Neuron (in vitro differentiated cells): ENCODE measurements around the gene MAMDC2.
"Not testable (repeated sequence)": the region's sequence is repeated elsewhere in the genome, so short reads cannot be mapped to it uniquely, and the experiment has no call there.

Experiments used
- H2AFZ ChIP-seq: one replicate; pipeline ENCODE4 v1.6.1; 2013; ENCODE audit warnings: low read depth, mild to moderate bottlenecking, inconsistent platforms, low read length, moderate library complexity
- H3K27me3 ChIP-seq: one replicate; pipeline ENCODE4 v1.6.1; 2013; ENCODE audit warnings: low read length; ENCODE audit not compliant: insufficient read depth
- H3K36me3 ChIP-seq: one replicate; pipeline ENCODE4 v1.6.1; 2013; ENCODE audit warnings: low read length; ENCODE audit not compliant: insufficient read depth
- H3K4me1 ChIP-seq: one replicate; pipeline ENCODE4 v1.6.1; 2013; ENCODE audit warnings: low read length; ENCODE audit not compliant: insufficient read depth
- H3K4me3 ChIP-seq: 2 replicates; pipeline ENCODE4 v1.5.1; 2013; ENCODE audit warnings: mild to moderate bottlenecking, low read length, moderate library complexity
- H3K9me3 ChIP-seq: one replicate; pipeline ENCODE4 v1.6.1; 2013; ENCODE audit warnings: low read length

The MAMDC2 gene

GRCh38 chr9:70013598-70014196 is 30.0 kb upstream of the MAMDC2 start:
- Histone ChIP-seq H3K4me3 (no peak overlapping the region), H2AFZ (no peak overlapping the region), H3K27me3 (no peaks in the 10 kb centered on the region), H3K9me3 (no peaks in the 10 kb centered on the region), H3K36me3 (no peaks in the 10 kb centered on the region), H3K4me1 (no peaks in the 10 kb centered on the region)

- H3K9me3 ChIP-seq, result no peaks in the 10 kb centered on the region
- no peaks in the 10 kb centered on the region for H3K27me3 ChIP-seq
- no peaks in the 10 kb centered on the region for H3K4me1 ChIP-seq
- no peak overlapping the region for H2AFZ ChIP-seq
- no peak overlapping the region for H3K4me3 ChIP-seq
- no peaks in the 10 kb centered on the region for H3K36me3 ChIP-seq
These were observed 28.5 kb upstream of the MAMDC2 start for GRCh38 chr9:70015099-70015498.

- no peaks in the 10 kb centered on the region for H3K27me3 ChIP-seq
- H2AFZ ChIP-seq, result no peak overlapping the region
- H3K9me3 ChIP-seq, result no peaks in the 10 kb centered on the region
- H3K4me1 ChIP-seq, result peaks cover 2% of the 10 kb centered on the region
- no peak overlapping the region for H3K4me3 ChIP-seq
- H3K36me3 ChIP-seq, result no peaks in the 10 kb centered on the region
These were observed 23.4 kb upstream of the MAMDC2 start for GRCh38 chr9:70020217-70020616.

- Histone ChIP-seq H3K9me3 (no peaks in the 10 kb centered on the region), H3K36me3 (no peaks in the 10 kb centered on the region), H3K4me3 (no peak overlapping the region), H2AFZ (no peak overlapping the region), H3K27me3 (no peaks in the 10 kb centered on the region), H3K4me1 (peaks cover 2% of the 10 kb centered on the region)
These were observed 22.6 kb upstream of the MAMDC2 start for GRCh38 chr9:70020991-70021571.

GRCh38 chr9:70028287-70028686 is 15.4 kb upstream of the MAMDC2 start:
- H2AFZ ChIP-seq, result no peak overlapping the region
- no peaks in the 10 kb centered on the region for H3K4me1 ChIP-seq
- no peaks in the 10 kb centered on the region for H3K36me3 ChIP-seq
- peaks cover 3% of the 10 kb centered on the region for H3K27me3 ChIP-seq
- H3K9me3 ChIP-seq, result no peaks in the 10 kb centered on the region
- H3K4me3 ChIP-seq, result no peak overlapping the region

- no peak overlapping the region for H3K4me3 ChIP-seq
- H3K36me3 ChIP-seq, result no peaks in the 10 kb centered on the region
- H3K4me1 ChIP-seq, result peaks cover 15% of the 10 kb centered on the region
- peaks cover 5% of the 10 kb centered on the region for H3K27me3 ChIP-seq
- no peak overlapping the region for H2AFZ ChIP-seq
- no peaks in the 10 kb centered on the region for H3K9me3 ChIP-seq
These were observed 13.5 kb upstream of the MAMDC2 start for GRCh38 chr9:70030156-70030555.

GRCh38 chr9:70031141-70031545 is 12.5 kb upstream of the MAMDC2 start:
- Histone ChIP-seq H3K4me3 (no peak overlapping the region), H3K9me3 (no peaks in the 10 kb centered on the region)

GRCh38 chr9:70034271-70034711 is 9.4 kb upstream of the MAMDC2 start:
- H3K36me3 ChIP-seq, result no peaks in the 10 kb centered on the region
- H3K4me1 ChIP-seq, result peaks cover 15% of the 10 kb centered on the region
- no peak overlapping the region for H2AFZ ChIP-seq
- H3K9me3 ChIP-seq, result no peaks in the 10 kb centered on the region
- H3K27me3 ChIP-seq, result peaks cover 2% of the 10 kb centered on the region
- H3K4me3 ChIP-seq, result no peak overlapping the region

More at GRCh38 chr9:70031141-70031545, 12.5 kb upstream of the MAMDC2 start:
- Histone ChIP-seq H3K36me3 (no peaks in the 10 kb centered on the region), H3K4me1 (peaks cover 15% of the 10 kb centered on the region), H2AFZ (no peak overlapping the region), H3K27me3 (peaks cover 5% of the 10 kb centered on the region)

GRCh38 chr9:70035691-70036090 is 8.0 kb upstream of the MAMDC2 start:
- H3K4me1 ChIP-seq, result peaks cover 15% of the 10 kb centered on the region
- H2AFZ ChIP-seq, result no peak overlapping the region
- H3K27me3 ChIP-seq, result peaks cover 7% of the 10 kb centered on the region
- no peaks in the 10 kb centered on the region for H3K9me3 ChIP-seq
- H3K4me3 ChIP-seq, result no peak overlapping the region
- H3K36me3 ChIP-seq, result no peaks in the 10 kb centered on the region

GRCh38 chr9:70036641-70037040 is 7.0 kb upstream of the MAMDC2 start:
- Histone ChIP-seq H3K27me3 (peaks cover 7% of the 10 kb centered on the region), H3K9me3 (no peaks in the 10 kb centered on the region), H3K4me3 (no peak overlapping the region), H3K4me1 (peaks cover 15% of the 10 kb centered on the region), H2AFZ (no peak overlapping the region), H3K36me3 (no peaks in the 10 kb centered on the region)

GRCh38 chr9:70038171-70038621 is 5.5 kb upstream of the MAMDC2 start:
- H3K4me3 ChIP-seq, H2AFZ ChIP-seq, H3K36me3 ChIP-seq, H3K9me3 ChIP-seq: not testable (repeated sequence)
- Histone ChIP-seq H3K4me1 (peaks cover 18% of the 10 kb centered on the region), H3K27me3 (peaks cover 20% of the 10 kb centered on the region)

GRCh38 chr9:70040376-70040903 is 3.2 kb upstream of the MAMDC2 start:
- H3K4me3 ChIP-seq, result no peak overlapping the region
- peaks cover 36% of the 10 kb centered on the region for H3K27me3 ChIP-seq
- H3K36me3 ChIP-seq, result no peaks in the 10 kb centered on the region
- H3K9me3 ChIP-seq, result no peaks in the 10 kb centered on the region
- H2AFZ ChIP-seq, result no peak overlapping the region
- peaks cover 12% of the 10 kb centered on the region for H3K4me1 ChIP-seq

- Histone ChIP-seq H3K9me3 (no peaks in the 10 kb centered on the region), H3K4me1 (peaks cover 12% of the 10 kb centered on the region), H3K36me3 (no peaks in the 10 kb centered on the region), H2AFZ (no peak overlapping the region), H3K27me3 (peaks cover 47% of the 10 kb centered on the region), H3K4me3 (no peak overlapping the region)
These were observed 1.0 kb upstream of the MAMDC2 start for GRCh38 chr9:70042461-70043215.
